Testis (tissue), 2 donors: ENCODE data around the gene CMYA5.

Experiments used
- POLR2A ChIP-seq: fragments of 450-650 bp; IDR thresholded peaks from one replicate; pipeline ENCODE4 v1.6.1; 2017; ENCODE audit warnings: antibody characterized with exemption, mild to moderate bottlenecking, moderate library complexity
- TF ChIP-seq, protein P1 (sequence below), 3 experiments: fragments of 450-650 bp in 2 of 3; fragments of 200-600 bp in 1 of 3; sonication (generic) in 1 of 3; IDR thresholded peaks; one replicate each; pipeline ENCODE4 v1.5.1; 2016 to 2019; ENCODE audit warnings: antibody characterized with exemption in 3 of 3, mild to moderate bottlenecking in 2 of 3, moderate library complexity in 1 of 3

DNA sequence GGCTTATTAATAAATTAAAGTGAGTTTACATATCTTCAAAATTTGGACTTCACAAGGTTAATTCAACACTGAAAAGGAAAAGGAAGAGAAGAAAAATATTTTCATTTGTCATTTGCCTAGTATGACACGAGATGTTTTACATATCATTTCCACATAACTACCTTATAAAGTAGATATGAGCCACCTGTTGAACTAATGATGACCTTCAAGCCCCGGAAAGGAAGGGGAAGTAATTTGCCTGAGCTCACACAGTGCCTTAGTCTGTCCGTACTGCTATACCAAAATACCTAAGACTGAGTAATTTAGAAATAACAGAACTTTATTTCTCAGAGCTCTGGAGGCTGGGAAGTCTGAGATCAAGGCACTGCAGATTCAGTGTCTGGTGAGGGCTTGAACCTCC, 17.9 kb downstream of the CMYA5 start:
- TF ChIP-seq, protein P1, sequence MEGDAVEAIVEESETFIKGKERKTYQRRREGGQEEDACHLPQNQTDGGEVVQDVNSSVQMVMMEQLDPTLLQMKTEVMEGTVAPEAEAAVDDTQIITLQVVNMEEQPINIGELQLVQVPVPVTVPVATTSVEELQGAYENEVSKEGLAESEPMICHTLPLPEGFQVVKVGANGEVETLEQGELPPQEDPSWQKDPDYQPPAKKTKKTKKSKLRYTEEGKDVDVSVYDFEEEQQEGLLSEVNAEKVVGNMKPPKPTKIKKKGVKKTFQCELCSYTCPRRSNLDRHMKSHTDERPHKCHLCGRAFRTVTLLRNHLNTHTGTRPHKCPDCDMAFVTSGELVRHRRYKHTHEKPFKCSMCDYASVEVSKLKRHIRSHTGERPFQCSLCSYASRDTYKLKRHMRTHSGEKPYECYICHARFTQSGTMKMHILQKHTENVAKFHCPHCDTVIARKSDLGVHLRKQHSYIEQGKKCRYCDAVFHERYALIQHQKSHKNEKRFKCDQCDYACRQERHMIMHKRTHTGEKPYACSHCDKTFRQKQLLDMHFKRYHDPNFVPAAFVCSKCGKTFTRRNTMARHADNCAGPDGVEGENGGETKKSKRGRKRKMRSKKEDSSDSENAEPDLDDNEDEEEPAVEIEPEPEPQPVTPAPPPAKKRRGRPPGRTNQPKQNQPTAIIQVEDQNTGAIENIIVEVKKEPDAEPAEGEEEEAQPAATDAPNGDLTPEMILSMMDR (IDR thresholded peaks at IDR 0.05) = no peak
- no peak for TF ChIP-seq POLR2A
